GM18520 (cell line): ENCODE data around the gene LMOD3.

Experiments
- ATAC-seq: cut with Tn5 transposase; IDR thresholded peaks from one replicate; pipeline ENCODE4 v1.9.1; 2021; ENCODE audit not compliant: unreplicated experiment

The LMOD3 gene

GRCh38 chr3:69065318-69065964, 57.0 kb downstream of the LMOD3 start:
- no peak for ATAC-seq

GRCh38 chr3:69063636-69064035, 58.8 kb downstream of the LMOD3 start:
- ATAC-seq = no peak

- no peak for ATAC-seq
Measured at GRCh38 chr3:69059688-69060087, 62.7 kb downstream of the LMOD3 start.

- ATAC-seq = no peak
Measured at GRCh38 chr3:69058947-69059224, 63.5 kb downstream of the LMOD3 start.

- peak; percentile 86 for ATAC-seq
Measured at GRCh38 chr3:69058180-69058946, 64.0 kb downstream of the LMOD3 start.
